AG04450 (cell line): ENCODE data around the gene GTSF1L. TPM values are rescaled to one million over a fixed set of nuclear protein-coding genes. Genes with fewer than 3 reads are reported as not detected.

Source experiments
- CTCF ChIA-PET: fragments of 300-600, 350-600 bp; formaldehyde crosslinking; extraction: SDS; loops from one replicate; lab custom pipeline; 2022; ENCODE audit warnings: antibody characterized with exemption, inconsistent platforms; lab: Charles Lee
- POLR2A ChIA-PET: fragments of 350-600 bp; formaldehyde crosslinking; extraction: SDS; loops from one replicate; lab custom pipeline; 2021; ENCODE audit warnings: antibody characterized with exemption, inconsistent platforms; lab: Yijun Ruan, JAX
- DNase-seq: peaks from one replicate; pipeline ENCODE4 v3.0.0-alpha.2; 2011; ENCODE audit warnings: low read depth, low spot score
- H3K27ac ChIP-seq: one replicate; pipeline ENCODE4 v1.5.1; 2012; ENCODE audit warnings: low read depth, low read length, control low read depth
- H3K27me3 ChIP-seq: one replicate; pipeline ENCODE4 v1.6.0; 2012; ENCODE audit warnings: low read length; ENCODE audit not compliant: control insufficient read depth, insufficient read depth
- H3K4me3 ChIP-seq: 2 replicates; pipeline ENCODE4 v1.5.1; 2011; ENCODE audit warnings: mild to moderate bottlenecking, low read depth, low read length, control low read depth
- H3K9me3 ChIP-seq: 2 replicates; pipeline ENCODE4 v1.5.1; 2012; ENCODE audit warnings: low read length; ENCODE audit not compliant: control insufficient read depth, insufficient read depth
- CTCF ChIP-seq: IDR thresholded peaks from 2 replicates; pipeline ENCODE4 v1.5.1; 2011; ENCODE audit warnings: low read depth, low read length, control low read depth, inconsistent platforms
- polyA plus RNA-seq: library from polyadenylated mRNA; depleted of rRNA; stranded (reverse); fragments of >200 nt; gene quantifications from 2 replicates; pipeline ENCODE4 v1.2.3, GENCODE V29; 2011

Gene GTSF1L
- polyA plus RNA-seq, 1 experiment = not detected

DNA sequence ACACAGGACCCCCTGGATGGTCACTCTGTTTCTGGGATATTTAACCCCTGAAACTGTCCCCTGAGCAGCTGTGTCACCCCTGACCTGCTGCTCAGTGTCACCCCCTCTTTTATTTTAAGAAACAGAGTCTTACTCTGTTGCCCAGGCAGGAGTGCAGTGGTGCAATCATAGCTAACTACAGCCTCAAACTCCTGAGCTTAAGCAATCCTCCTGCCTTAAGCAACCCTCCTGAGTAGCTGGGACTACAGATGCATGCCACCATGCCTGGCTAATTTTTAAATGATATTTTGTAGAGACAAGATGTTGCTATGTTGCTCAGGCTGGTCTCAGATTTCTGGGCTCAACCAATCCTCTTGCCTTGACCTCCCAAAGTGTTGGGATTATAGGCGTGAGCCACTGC, 21.5 kb upstream of the GTSF1L start:
- TF ChIP-seq CTCF = no peak
- H3K27me3 ChIP-seq = no peaks in the 10 kb centered on the region
- H3K4me3 ChIP-seq = no peak overlapping the region
- ChIA-PET CTCF (interaction anchor here (0.6 to 6.5 kb wide), 8 partner anchors 9 to 346 kb away, joined by 3 to 197 read pairs (median 4); no protein-coding TSS in a partner anchor), POLR2A (no interaction called here)
- H3K27ac ChIP-seq = no peak overlapping the region
- H3K9me3 ChIP-seq = no peaks in the 10 kb centered on the region
- DNase-seq = no peak

DNA sequence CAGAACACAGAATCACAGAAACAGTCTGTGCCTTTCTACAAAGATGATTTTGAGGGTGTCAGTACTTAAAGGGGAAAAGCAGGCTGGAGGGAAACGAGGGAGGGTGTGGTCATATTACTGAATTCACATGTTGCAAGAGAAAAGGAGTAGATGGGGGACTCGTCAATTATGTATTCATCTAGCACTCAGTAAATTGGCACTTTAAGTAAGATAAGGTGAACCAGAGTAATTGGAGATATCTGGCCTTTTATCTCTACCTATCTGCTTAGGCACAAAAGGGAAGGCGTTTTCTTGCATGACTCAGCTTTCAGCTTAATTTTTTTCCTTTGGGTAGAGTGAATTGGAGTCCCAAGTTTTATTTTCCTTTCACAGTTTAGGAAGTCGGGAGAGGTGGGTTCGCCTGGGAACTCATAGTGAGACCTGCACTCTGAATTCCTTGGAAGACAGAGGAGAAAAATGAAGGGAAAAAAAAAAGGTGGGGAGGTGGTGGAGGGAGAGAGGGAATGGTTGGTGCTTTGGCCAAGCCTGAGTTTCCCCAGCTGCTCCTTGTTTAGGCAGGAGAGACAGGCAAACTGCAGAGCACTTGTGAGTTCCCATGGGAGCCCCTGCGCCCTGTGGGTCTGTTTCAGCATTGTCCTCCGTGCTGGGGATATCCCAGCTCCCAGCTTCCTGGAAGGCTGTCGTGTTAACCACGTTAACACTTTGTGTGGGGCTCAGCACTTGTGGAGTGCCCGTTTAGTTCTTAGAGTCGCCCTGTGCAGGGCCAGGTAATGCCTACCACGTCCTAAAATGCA, 19.7 kb upstream of the GTSF1L start:
- DNase-seq = no peak
- ChIA-PET CTCF (interaction anchor here (1.0 kb wide), 1 partner anchor 334 kb away, joined by 3 read pairs; no protein-coding TSS in a partner anchor), POLR2A (interaction anchor here (0.7 kb wide), 1 partner anchor 68 kb away, joined by 3 read pairs; no protein-coding TSS in a partner anchor)
- Histone ChIP-seq H3K27ac (no peak overlapping the region), H3K27me3 (no peaks in the 10 kb centered on the region), H3K9me3 (no peaks in the 10 kb centered on the region), H3K4me3 (no peak overlapping the region)
- TF ChIP-seq CTCF = no peak

DNA sequence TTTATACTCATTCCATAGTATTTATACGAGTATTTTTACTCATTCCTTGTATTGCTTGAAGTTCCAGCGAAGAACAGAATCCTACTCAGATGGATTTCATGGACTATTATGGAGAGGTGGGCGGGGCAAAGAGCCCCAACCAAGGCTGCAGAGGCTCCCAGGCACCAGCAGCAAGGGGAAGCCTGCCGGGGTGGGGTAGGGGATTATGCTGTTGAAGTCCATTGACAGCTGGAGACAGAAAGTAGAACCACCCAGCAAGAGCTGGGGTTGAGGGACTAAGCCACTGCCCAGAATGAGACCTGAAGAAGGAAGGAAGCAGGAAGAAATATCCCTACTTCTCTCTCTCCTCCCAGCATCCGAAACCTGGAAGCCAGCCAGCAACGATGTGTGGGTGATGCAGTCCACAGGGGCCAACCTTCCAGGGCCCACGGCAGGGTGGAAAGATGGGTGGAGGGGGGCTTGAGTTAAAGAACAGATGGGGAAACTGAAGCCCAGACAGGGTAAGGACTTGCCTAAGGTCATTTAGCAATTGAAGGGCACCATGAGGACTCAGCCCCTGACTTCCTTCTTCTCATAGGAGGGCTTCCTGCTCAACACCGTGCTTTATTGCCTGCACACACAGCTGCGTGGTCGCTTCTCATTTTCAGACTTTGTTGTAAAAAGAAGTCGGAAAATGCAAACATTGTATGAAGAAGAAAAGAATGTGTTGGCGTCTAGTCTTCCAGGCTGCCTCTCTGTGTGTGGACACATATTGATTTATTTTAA, 18.3 kb upstream of the GTSF1L start:
- ChIA-PET POLR2A (interaction anchor here (0.7 kb wide), 1 partner anchor 274 kb away, joined by 3 read pairs; no protein-coding TSS in a partner anchor), CTCF (interaction anchor here (0.6 kb wide), 2 partner anchors 335 to 594 kb away, joined by 3 to 5 read pairs; no protein-coding TSS in a partner anchor)
- no peak for TF ChIP-seq CTCF
- Histone ChIP-seq H3K27me3 (no peaks in the 10 kb centered on the region), H3K27ac (no peak overlapping the region), H3K9me3 (no peaks in the 10 kb centered on the region), H3K4me3 (no peak overlapping the region)
- no peak for DNase-seq

DNA sequence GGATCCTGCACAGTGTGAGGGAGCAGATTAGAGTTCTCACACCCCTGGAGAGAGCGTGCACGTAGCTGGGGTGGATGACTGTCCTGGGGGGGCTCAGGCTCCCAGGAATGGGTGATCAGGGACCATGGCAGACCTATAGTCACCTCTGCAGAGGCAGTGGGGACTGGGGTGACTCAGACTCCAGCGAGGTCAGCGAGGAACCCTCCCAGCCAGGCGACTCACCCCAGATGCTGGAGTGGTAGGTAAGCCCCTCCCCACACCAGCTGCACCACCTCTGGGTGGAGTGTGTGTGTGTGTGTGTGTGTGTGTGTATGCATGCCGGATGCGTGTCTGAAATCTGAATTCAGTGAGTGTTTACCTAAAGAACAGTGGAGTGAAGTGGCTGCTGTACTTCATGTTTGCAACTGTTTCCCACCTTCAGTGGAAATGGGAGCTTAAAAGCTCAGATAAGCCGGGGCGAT, 17.4 kb upstream of the GTSF1L start:
- POLR2A ChIA-PET = interaction anchor here (0.7 kb wide), 1 partner anchor 275 kb away, joined by 3 read pairs; no protein-coding TSS in a partner anchor
- no peak for DNase-seq
- H3K9me3 ChIP-seq = no peaks in the 10 kb centered on the region
- H3K27ac ChIP-seq = no peak overlapping the region
- no peak overlapping the region for H3K4me3 ChIP-seq
- TF ChIP-seq CTCF = no peak
- peaks cover 5% of the 10 kb centered on the region for H3K27me3 ChIP-seq
- CTCF ChIA-PET = interaction anchor here (0.6 to 0.7 kb wide), 4 partner anchors 31 to 595 kb away, joined by 3 to 6 read pairs (median 4); no protein-coding TSS in a partner anchor
